Lower leg skin (tissue), 3 donors: Measurements from ENCODE around the gene TMEM114.

ENCODE experiments used
- CTCF ChIP-seq, 3 donors: fragments of 450-650 bp; IDR thresholded peaks; one replicate each; pipeline ENCODE4 v1.5.1; 2016; ENCODE audit warnings: antibody characterized with exemption in 3 of 3, mild to moderate bottlenecking in 3 of 3, moderate library complexity in 2 of 3
- POLR2A ChIP-seq, 2 donors: fragments of 450-650 bp; IDR thresholded peaks; one replicate each; pipeline ENCODE4 v1.6.1; 2016 to 2017; ENCODE audit warnings: antibody characterized with exemption in 2 of 2, mild to moderate bottlenecking in 1 of 2, moderate library complexity in 1 of 2

- TF ChIP-seq CTCF (IDR thresholded peaks at IDR 0.05) (no peak), POLR2A (IDR thresholded peaks at IDR 0.05) (no peak)
Measured at GRCh38 chr16:8590811-8591210, 500 bp upstream of the TMEM114 start.
